Mucosa of stomach (tissue), 1 donor: Measurements from ENCODE around the gene SOX12.
"Not testable (repeated sequence)": the region's sequence is repeated elsewhere in the genome, so short reads cannot be mapped to it uniquely, and the experiment has no call there.

ENCODE experiments used
- H3K27me3 ChIP-seq: one replicate; pipeline ENCODE4 v1.7.0; 2013; ENCODE audit warnings: mild to moderate bottlenecking, low read length; ENCODE audit not compliant: control insufficient read depth, insufficient read depth
- H3K36me3 ChIP-seq: one replicate; pipeline ENCODE4 v1.7.0; 2013; ENCODE audit warnings: low read length; ENCODE audit not compliant: control insufficient read depth, insufficient read depth
- H3K4me1 ChIP-seq: one replicate; pipeline ENCODE4 v1.7.0; 2013; ENCODE audit warnings: mild to moderate bottlenecking, low read length; ENCODE audit not compliant: control insufficient read depth, insufficient read depth
- H3K4me3 ChIP-seq: one replicate; pipeline ENCODE4 v1.7.0; 2013; ENCODE audit warnings: low read length
- H3K9ac ChIP-seq: one replicate; pipeline ENCODE4 v1.7.0; 2013; ENCODE audit warnings: mild to moderate bottlenecking, low read length, moderate library complexity
- H3K9me3 ChIP-seq: one replicate; pipeline ENCODE4 v1.7.0; 2013; ENCODE audit warnings: mild to moderate bottlenecking, low read length, moderate library complexity; ENCODE audit not compliant: control insufficient read depth
- donor health status: Pancreatic carcinoma.

SOX12 gene

GRCh38 chr20:372543-373082, 47.3 kb downstream of the SOX12 start:
- H3K9ac ChIP-seq, H3K4me3 ChIP-seq, H3K27me3 ChIP-seq, H3K4me1 ChIP-seq, H3K36me3 ChIP-seq, H3K9me3 ChIP-seq: not testable (repeated sequence)

GRCh38 chr20:373171-373890, 48.0 kb downstream of the SOX12 start:
- no peaks in the 10 kb centered on the region for H3K36me3 ChIP-seq
- no peak overlapping the region for H3K9ac ChIP-seq
- H3K4me3 ChIP-seq: no peak overlapping the region
- H3K4me1 ChIP-seq: peaks cover 7% of the 10 kb centered on the region
- no peaks in the 10 kb centered on the region for H3K27me3 ChIP-seq
- no peaks in the 10 kb centered on the region for H3K9me3 ChIP-seq

- Histone ChIP-seq H3K4me3 (no peak overlapping the region), H3K9me3 (no peaks in the 10 kb centered on the region), H3K9ac (no peak overlapping the region), H3K27me3 (no peaks in the 10 kb centered on the region), H3K36me3 (no peaks in the 10 kb centered on the region), H3K4me1 (no peaks in the 10 kb centered on the region)
Observed at GRCh38 chr20:375265-375889, 50.0 kb downstream of the SOX12 start.

GRCh38 chr20:376089-376488, 50.7 kb downstream of the SOX12 start:
- Histone ChIP-seq H3K27me3 (peaks cover under 1% of the 10 kb centered on the region), H3K4me1 (no peaks in the 10 kb centered on the region), H3K4me3 (no peak overlapping the region), H3K9ac (no peak overlapping the region), H3K9me3 (no peaks in the 10 kb centered on the region), H3K36me3 (no peaks in the 10 kb centered on the region)

- H3K4me3 ChIP-seq: no peak overlapping the region
Observed at GRCh38 chr20:376750-377149, 51.4 kb downstream of the SOX12 start.

GRCh38 chr20:377578-377977, 52.2 kb downstream of the SOX12 start:
- H3K9ac ChIP-seq, H3K9me3 ChIP-seq, H3K36me3 ChIP-seq, H3K4me1 ChIP-seq, H3K27me3 ChIP-seq, H3K4me3 ChIP-seq: not testable (repeated sequence)

More at GRCh38 chr20:376750-377149, 51.4 kb downstream of the SOX12 start:
- H3K4me1 ChIP-seq: peaks cover 5% of the 10 kb centered on the region
- no peaks in the 10 kb centered on the region for H3K36me3 ChIP-seq
- H3K9ac ChIP-seq: no peak overlapping the region
- H3K27me3 ChIP-seq: peaks cover 6% of the 10 kb centered on the region
- H3K9me3 ChIP-seq: no peaks in the 10 kb centered on the region

GRCh38 chr20:378961-379336, 53.6 kb downstream of the SOX12 start:
- H3K27me3 ChIP-seq: peaks cover 6% of the 10 kb centered on the region
- H3K4me3 ChIP-seq: no peak overlapping the region
- H3K9ac ChIP-seq: no peak overlapping the region
- peaks cover 5% of the 10 kb centered on the region for H3K4me1 ChIP-seq
- H3K36me3 ChIP-seq: no peaks in the 10 kb centered on the region
- no peaks in the 10 kb centered on the region for H3K9me3 ChIP-seq
